DND-41 (cell line): ENCODE measurements around the gene SRSF3.
A peak's percentile ranks its signal among the peaks of the same experiment; 100 is the strongest.

Experiments
- ATAC-seq: fragments of 200-7000 bp; cut with Tn5 transposase; 3 replicates; pipeline ENCODE4 v1.9.1; 2021; ENCODE audit warnings: low read depth; ENCODE audit not compliant: insufficient read depth
- DNase-seq: peaks from one replicate; pipeline ENCODE4 v3.0.0-alpha.2; 2020
- H2AFZ ChIP-seq: 2 replicates; pipeline ENCODE4 v1.6.0; 2012; ENCODE audit warnings: low read depth, low read length
- H3K27ac ChIP-seq: 2 replicates; pipeline ENCODE4 v1.5.1; 2012; ENCODE audit warnings: low read length, inconsistent platforms
- H3K27me3 ChIP-seq: fragments of 200-600 bp; sonication (generic); 2 replicates; pipeline ENCODE4 v1.6.0; 2012; ENCODE audit warnings: low read length, mild to moderate bottlenecking, inconsistent platforms; ENCODE audit not compliant: insufficient read depth, poor library complexity
- H3K36me3 ChIP-seq: 2 replicates; pipeline ENCODE4 v1.5.1; 2012; ENCODE audit warnings: low read length, inconsistent platforms; ENCODE audit not compliant: insufficient read depth
- H3K4me1 ChIP-seq: 2 replicates; pipeline ENCODE4 v1.5.1; 2012; ENCODE audit warnings: mild to moderate bottlenecking, low read length; ENCODE audit not compliant: insufficient read depth
- H3K4me2 ChIP-seq: 2 replicates; pipeline ENCODE4 v1.6.0; 2012; ENCODE audit warnings: mild to moderate bottlenecking, moderate library complexity, low read length, inconsistent platforms; ENCODE audit not compliant: insufficient read depth
- H3K4me3 ChIP-seq, 2 experiments: fragments of 200-600 bp in 1 of 2; shearing (Covaris generic) in 1 of 2; 2 replicates each; pipeline ENCODE4 v1.5.1; 2012 to 2016; ENCODE audit warnings: inconsistent platforms in 2 of 2, low read length in 2 of 2, mild to moderate bottlenecking in 2 of 2, low read depth in 1 of 2, moderate library complexity in 1 of 2
- H3K79me2 ChIP-seq: 2 replicates; pipeline ENCODE4 v1.6.0; 2012; ENCODE audit warnings: low read length, inconsistent platforms; ENCODE audit not compliant: insufficient read depth
- H3K9ac ChIP-seq: 2 replicates; pipeline ENCODE4 v1.6.0; 2012; ENCODE audit warnings: low read depth, mild to moderate bottlenecking, inconsistent platforms, low read length, moderate library complexity
- H3K9me3 ChIP-seq: 2 replicates; pipeline ENCODE4 v1.5.1; 2012; ENCODE audit warnings: low read length, moderate library complexity, mild to moderate bottlenecking, inconsistent platforms; ENCODE audit not compliant: insufficient read depth, severe bottlenecking
- H4K20me1 ChIP-seq: 2 replicates; pipeline ENCODE4 v1.6.0; 2012; ENCODE audit warnings: low read length; ENCODE audit not compliant: insufficient read depth
- CTCF ChIP-seq: IDR thresholded peaks from 2 replicates; pipeline ENCODE4 v1.5.1; 2012; ENCODE audit warnings: borderline replicate concordance, low read length, moderate library complexity, mild to moderate bottlenecking; ENCODE audit not compliant: poor library complexity, severe bottlenecking; ENCODE audit errors: extremely low read depth
- EZH2 ChIP-seq: IDR thresholded peaks from 3 replicates; pipeline ENCODE4 v1.6.1; 2012; ENCODE audit warnings: borderline replicate concordance, low read depth, mild to moderate bottlenecking, moderate library complexity, low read length, inconsistent platforms; ENCODE audit not compliant: severe bottlenecking

SRSF3 gene

GRCh38 chr6:36594029-36594815 is at the start of gene SRSF3:
Gene SRSF3, plus strand, starts transcription at chr6:36594362. Its CDS starts 2,401 bp downstream, at chr6:36596763.
- Histone ChIP-seq H3K9me3 (no peaks in the 10 kb centered on the region), H3K9ac (peak within 1 kb of the TSS; percentile 78), H3K4me2 (peak within 1 kb of the TSS; percentile 75), H3K27ac (peak within 1 kb of the TSS; percentile 97), H3K79me2 (peaks cover 70% of the 10 kb centered on the region), H3K4me1 (peaks cover 53% of the 10 kb centered on the region), H3K27me3 (no peaks in the 10 kb centered on the region), H2AFZ (peak within 1 kb of the TSS; percentile 76), H3K4me3 (peak within 1 kb of the TSS; percentile 66 to 70), H3K36me3 (peaks cover 47% of the 10 kb centered on the region), H4K20me1 (peaks cover 44% of the 10 kb centered on the region)
- DNase-seq (peak; percentile 97), ATAC-seq (peak; percentile 86)
- TF ChIP-seq EZH2 (no peak), CTCF (peak; percentile 37)

- Histone ChIP-seq H3K4me2 (peak overlapping the region; percentile 70), H3K4me3 (peak overlapping the region; percentile 85 to 89), H3K9me3 (no peaks in the 10 kb centered on the region), H4K20me1 (peaks cover 7% of the 10 kb centered on the region), H3K4me1 (peaks cover 46% of the 10 kb centered on the region), H3K27ac (peak overlapping the region; percentile 95), H3K36me3 (peaks cover 24% of the 10 kb centered on the region), H3K27me3 (no peaks in the 10 kb centered on the region), H3K79me2 (peaks cover 68% of the 10 kb centered on the region), H2AFZ (peak overlapping the region; percentile 94; the same call in 1 of the 2 replicates), H3K9ac (peak overlapping the region; percentile 91)
- no peak for ATAC-seq
- no peak for TF ChIP-seq EZH2
- TF ChIP-seq CTCF: no peak
- no peak for DNase-seq
These were observed 48.3 kb upstream of the SRSF3 start for GRCh38 chr6:36545767-36546307.

- peak overlapping the region; percentile 85 to 89 for H3K4me3 ChIP-seq
- peak; percentile 15 for DNase-seq
- H3K4me2 ChIP-seq: peak overlapping the region; percentile 70
- H3K9ac ChIP-seq: peak overlapping the region; percentile 91
- H3K27ac ChIP-seq: peak overlapping the region; percentile 95
- H3K4me1 ChIP-seq: peaks cover 42% of the 10 kb centered on the region
- peak; percentile 25 for ATAC-seq
- H4K20me1 ChIP-seq: peaks cover 7% of the 10 kb centered on the region
- peak overlapping the region; percentile 94 for H2AFZ ChIP-seq
- no peaks in the 10 kb centered on the region for H3K27me3 ChIP-seq
- H3K9me3 ChIP-seq: no peaks in the 10 kb centered on the region
- TF ChIP-seq CTCF: no peak
- H3K79me2 ChIP-seq: peaks cover 62% of the 10 kb centered on the region
- H3K36me3 ChIP-seq: peaks cover 19% of the 10 kb centered on the region
These were observed 47.7 kb upstream of the SRSF3 start for GRCh38 chr6:36546308-36546919.
